NCI-H1694 (cell line): ENCODE measurements around the gene PVRIG.
"Not testable (repeated sequence)": the region's sequence is repeated elsewhere in the genome, so short reads cannot be mapped to it uniquely, and the experiment has no call there.

Experiments used
- DNase-seq: peaks from one replicate; lab custom pipeline; 2025; lab: John Stamatoyannopoulos, UW

Gene PVRIG

GRCh38 chr7:100234660-100235317 is 15.0 kb downstream of the PVRIG start:
- not testable (repeated sequence) for DNase-seq

GRCh38 chr7:100239975-100240374 is 20.2 kb downstream of the PVRIG start:
- DNase-seq = not testable (repeated sequence)

DNA sequence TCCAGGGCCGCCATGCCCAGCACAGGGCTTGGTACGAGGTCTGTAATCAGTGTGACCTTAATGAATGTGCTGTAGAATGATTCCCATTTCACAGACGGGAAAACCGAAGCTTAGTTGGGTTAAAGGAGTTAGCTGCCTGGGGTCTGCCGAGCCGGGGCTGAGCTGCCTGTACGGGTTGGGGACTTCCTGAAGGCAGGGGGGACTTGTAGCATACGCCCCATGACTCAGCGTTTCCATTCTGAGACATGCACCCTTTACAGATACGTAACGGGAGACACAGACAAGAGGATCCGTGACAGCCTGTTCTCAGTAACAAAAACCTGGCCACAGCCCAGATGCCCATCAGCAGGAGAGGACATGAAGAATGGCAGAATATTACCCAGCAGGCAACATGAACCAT is 23.6 kb downstream of the PVRIG start:
- not testable (repeated sequence) for DNase-seq

- DNase-seq = not testable (repeated sequence)
Observed at GRCh38 chr7:100244988-100245605, 25.3 kb downstream of the PVRIG start.

DNA sequence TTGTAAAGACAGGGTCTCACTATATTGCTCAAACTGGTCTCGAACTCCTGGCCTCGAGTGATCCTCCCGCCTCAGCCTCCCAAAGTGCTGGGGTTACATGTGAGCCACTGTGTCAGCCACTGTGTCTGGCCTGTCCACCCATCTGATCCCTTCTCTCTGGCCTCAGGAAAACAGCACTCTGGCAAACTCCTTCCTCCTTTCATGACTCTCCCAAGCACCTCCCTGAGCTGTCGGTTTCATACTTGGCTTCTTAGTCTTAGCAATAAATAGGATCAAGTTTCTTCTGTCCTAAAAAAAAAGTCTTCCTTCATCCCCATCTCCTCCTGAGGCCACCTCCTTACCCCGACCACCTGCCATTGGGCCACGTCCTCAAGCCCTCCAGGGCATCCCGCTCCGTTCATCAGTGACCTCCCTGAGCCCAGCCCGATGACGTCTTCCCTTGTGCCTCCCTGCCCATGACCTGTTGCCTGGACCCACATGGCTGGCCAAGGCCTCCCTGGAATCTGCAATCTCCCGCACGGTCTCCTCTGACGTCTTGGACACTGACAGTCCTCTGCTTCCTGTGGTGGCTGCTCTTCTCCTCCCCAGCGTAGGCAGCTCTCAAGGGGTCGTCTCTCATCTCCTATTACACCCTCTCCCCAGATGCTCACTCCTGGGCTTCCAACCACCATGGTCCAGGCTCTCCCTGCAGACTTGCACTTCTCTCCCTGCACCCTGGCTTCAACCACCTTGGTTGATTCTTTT is 26.5 kb downstream of the PVRIG start:
- not testable (repeated sequence) for DNase-seq

- not testable (repeated sequence) for DNase-seq
Observed at GRCh38 chr7:100246865-100247137, 27.1 kb downstream of the PVRIG start.

DNA sequence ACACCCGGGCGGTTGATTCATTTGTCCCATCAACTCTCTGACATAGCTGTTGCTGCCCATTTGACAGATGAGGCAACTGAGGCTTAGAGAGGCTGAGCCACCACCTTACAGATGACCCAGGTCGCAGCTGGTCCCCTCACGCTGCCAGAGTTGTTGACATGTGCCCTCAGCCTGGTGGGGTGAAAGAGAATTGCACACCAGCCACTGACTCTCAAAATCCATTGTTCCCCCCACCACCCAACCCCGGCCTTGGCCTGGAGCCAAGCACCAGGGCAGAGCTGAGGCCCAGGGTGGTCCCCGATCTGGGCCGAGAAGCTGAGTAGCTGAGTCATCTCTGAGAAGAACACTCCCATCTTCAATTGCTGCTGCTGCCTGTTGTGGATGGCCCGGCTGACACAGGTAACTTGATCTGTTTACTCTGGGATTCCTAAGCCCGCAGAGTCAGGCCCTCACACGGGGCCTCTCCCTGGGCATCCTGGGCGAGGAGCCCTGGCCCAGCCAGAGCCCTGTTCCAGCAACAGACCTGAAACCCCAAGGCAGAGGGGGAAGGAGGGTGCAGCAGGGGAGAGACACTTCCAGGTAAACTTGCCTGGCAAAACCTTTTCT is 27.5 kb downstream of the PVRIG start:
- DNase-seq = no peak

GRCh38 chr7:100248483-100248882 is 28.7 kb downstream of the PVRIG start:
- no peak for DNase-seq

DNA sequence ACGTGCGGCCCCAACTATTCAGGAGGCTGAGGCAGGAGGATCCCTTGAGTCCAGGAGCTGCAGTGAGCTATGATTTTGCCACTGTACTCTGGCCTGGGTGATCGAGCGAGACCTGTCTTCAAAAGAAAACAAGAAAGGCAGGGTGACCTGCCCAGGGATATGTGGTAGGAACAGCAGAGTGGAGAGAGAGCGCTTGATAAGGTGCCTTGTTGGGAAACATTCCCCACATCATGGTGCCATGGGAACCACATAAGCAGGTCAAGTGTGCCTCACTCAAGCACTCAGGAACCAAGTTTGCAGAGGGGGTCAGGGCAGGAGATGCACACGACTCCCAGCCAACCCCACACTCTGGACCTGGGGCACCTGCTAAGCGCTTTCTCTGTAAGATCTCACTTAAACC is 37.3 kb downstream of the PVRIG start:
- no peak for DNase-seq

DNA sequence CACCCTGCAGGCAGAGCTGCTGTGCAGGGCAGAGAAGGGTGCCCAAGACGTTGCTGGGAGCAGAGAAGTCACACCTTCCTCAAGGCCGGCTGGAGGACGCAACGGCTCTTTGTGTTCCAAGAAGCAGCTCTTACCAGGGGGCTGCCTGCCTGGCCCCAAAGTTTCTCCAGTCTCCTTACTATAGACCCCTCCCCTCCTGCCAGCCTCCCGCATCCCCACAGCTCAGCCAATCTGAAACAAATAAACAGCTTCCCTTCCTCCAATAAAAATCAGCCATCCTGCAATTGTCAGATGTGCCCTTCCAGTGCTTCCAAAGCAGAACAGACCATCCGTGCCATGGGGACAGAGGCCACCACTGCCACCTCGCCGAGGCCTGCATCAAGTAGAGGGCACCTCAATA is 40.2 kb downstream of the PVRIG start:
- DNase-seq = not testable (repeated sequence)

DNA sequence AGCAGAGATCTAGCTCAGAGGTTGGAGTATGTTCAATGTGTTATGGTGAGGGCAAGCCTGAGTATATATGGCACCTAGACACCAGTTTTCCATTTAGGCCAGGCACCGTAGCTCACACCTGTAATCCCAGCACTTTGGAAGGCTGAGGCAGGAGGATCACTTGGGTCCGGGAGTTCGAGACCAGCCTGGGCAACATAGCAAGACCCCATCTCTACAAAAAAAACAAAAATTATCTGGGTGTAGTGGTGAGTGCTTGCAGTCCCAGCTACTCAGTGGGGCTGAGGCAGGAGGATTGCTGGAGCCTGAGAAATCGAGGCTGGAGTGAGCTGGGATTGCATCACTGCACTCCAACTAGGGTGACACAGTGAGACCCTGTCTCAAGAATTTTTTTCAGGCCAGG is 43.1 kb downstream of the PVRIG start:
- DNase-seq = not testable (repeated sequence)

- not testable (repeated sequence) for DNase-seq
Observed at GRCh38 chr7:100264223-100264622, 44.5 kb downstream of the PVRIG start.

GRCh38 chr7:100264669-100265165 is 45.0 kb downstream of the PVRIG start:
- DNase-seq = not testable (repeated sequence)

GRCh38 chr7:100265851-100266250 is 46.1 kb downstream of the PVRIG start:
- not testable (repeated sequence) for DNase-seq

DNA sequence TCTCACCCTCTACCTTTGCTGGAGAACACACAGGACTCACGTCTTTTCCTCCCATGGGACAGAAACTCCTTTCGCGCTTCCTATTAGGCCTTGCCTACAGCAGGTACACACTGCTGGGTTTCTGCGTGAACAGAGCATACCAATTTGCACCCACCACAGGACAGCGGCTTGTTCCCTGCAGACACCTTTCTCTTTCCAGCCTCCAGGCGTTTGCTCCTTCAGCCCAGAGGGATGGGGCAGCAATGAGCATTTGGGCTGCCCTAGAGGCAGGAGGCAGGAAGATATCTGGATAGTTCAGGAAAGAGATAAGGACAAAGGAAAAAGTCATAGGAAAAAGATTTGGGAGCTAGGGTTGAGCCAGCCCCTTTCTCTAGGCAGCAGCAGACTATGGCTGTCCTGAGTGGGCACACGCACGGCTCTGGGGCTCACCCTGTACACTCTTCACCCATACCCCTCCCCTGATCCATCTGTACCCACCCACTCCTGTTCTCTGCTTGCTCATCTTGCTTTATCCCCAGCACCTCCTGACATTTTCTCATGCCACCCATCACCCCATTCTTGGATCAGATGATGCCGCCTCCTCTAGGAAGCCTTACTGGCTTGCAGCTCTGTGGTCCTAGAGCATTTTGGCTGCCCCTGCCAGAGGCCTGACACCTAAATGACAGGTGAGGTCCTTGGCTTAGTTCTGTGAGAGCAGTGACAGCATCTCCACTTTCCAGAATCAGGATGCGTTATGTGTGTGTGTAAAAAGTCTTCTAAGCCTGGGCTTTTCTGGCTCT is 47.0 kb downstream of the PVRIG start:
- no peak for DNase-seq

- no peak for DNase-seq
Observed at GRCh38 chr7:100267648-100268047, 47.9 kb downstream of the PVRIG start.

DNA sequence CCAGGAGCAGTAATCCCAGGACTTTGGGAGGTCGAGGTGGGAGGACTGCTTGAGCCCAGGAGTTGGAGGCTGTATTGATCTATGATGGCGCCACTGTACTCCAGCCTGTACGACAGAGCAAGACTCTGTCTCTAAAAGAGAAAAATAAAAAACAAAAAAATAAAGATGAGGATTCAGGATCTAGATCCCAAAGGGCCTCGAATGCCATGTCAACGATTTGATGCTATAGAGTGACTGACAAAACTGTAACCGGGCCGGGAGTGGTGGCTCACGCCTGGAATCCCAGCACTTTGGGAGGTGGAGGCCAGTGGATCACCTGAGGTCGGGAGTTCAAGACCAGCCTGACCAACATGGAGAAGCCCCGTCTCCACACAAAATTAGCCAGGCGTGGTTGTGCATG is 49.1 kb downstream of the PVRIG start:
- DNase-seq = not testable (repeated sequence)

GRCh38 chr7:100269306-100270045 is 49.7 kb downstream of the PVRIG start:
- not testable (repeated sequence) for DNase-seq

- DNase-seq = not testable (repeated sequence)
Observed at GRCh38 chr7:100270046-100270918, 50.5 kb downstream of the PVRIG start.
